Neuronal stem cell (in vitro differentiated cells): Measurements from ENCODE around the gene OR2T11.

Experiments used
- DNase-seq: peaks from one replicate; pipeline ENCODE4 v3.0.0-alpha.2; 2013; ENCODE audit warnings: low spot score
- H2AFZ ChIP-seq: one replicate; pipeline ENCODE4 v1.6.1; 2013; ENCODE audit warnings: mild to moderate bottlenecking, low read length, inconsistent platforms
- H2AK5ac ChIP-seq: 2 replicates; pipeline ENCODE4 v1.6.1; 2013; ENCODE audit warnings: low read depth, mild to moderate bottlenecking, inconsistent platforms, low read length, moderate library complexity, mixed read lengths
- H2BK120ac ChIP-seq: 2 replicates; pipeline ENCODE4 v1.6.1; 2013; ENCODE audit warnings: low read depth, mild to moderate bottlenecking, inconsistent platforms, low read length, moderate library complexity, mixed read lengths
- H2BK12ac ChIP-seq: one replicate; pipeline ENCODE4 v1.6.1; 2013; ENCODE audit warnings: low read length, inconsistent platforms
- H2BK15ac ChIP-seq: 2 replicates; pipeline ENCODE4 v1.6.1; 2013; ENCODE audit warnings: mild to moderate bottlenecking, low read length, inconsistent platforms, mixed read lengths
- H2BK5ac ChIP-seq: one replicate; pipeline ENCODE4 v1.6.1; 2013; ENCODE audit warnings: inconsistent platforms, mild to moderate bottlenecking, low read length, moderate library complexity
- H3K14ac ChIP-seq: one replicate; pipeline ENCODE4 v1.6.1; 2013; ENCODE audit warnings: low read length, inconsistent platforms
- H3K18ac ChIP-seq: 2 replicates; pipeline ENCODE4 v1.6.1; 2013; ENCODE audit warnings: low read length, inconsistent platforms
- H3K23ac ChIP-seq: 2 replicates; pipeline ENCODE4 v1.6.1; 2013; ENCODE audit warnings: low read depth, mild to moderate bottlenecking, mixed read lengths, low read length, inconsistent platforms; ENCODE audit not compliant: poor library complexity
- H3K27ac ChIP-seq: replicated peaks from 3 replicates; pipeline ENCODE4 v1.5.1; 2013; ENCODE audit warnings: low read length, inconsistent platforms
- H3K27me3 ChIP-seq, 3 experiments: 2 replicates each; pipeline ENCODE4 v1.6.1; 2013; ENCODE audit warnings: low read length in 3 of 3, mild to moderate bottlenecking in 2 of 3, inconsistent platforms in 1 of 3, low read depth in 1 of 3, mixed read lengths in 1 of 3, moderate library complexity in 1 of 3; ENCODE audit not compliant: control insufficient read depth in 3 of 3, insufficient read depth in 3 of 3
- H3K36me3 ChIP-seq, 2 donors: replicated peaks in 1 of 2; 2 replicates each; pipeline ENCODE4 v1.6.1; 2013; ENCODE audit warnings: low read length in 2 of 2; ENCODE audit not compliant: control insufficient read depth in 2 of 2, insufficient read depth in 2 of 2
- H3K4ac ChIP-seq: 2 replicates; pipeline ENCODE4 v1.6.1; 2013; ENCODE audit warnings: inconsistent platforms, mild to moderate bottlenecking, low read length, moderate library complexity
- H3K4me1 ChIP-seq, 2 donors: 1 replicate in 1 of 2; 2 replicates in 1 of 2; pipeline ENCODE4 v1.6.1; 2013; ENCODE audit warnings: low read length in 2 of 2, low read depth in 1 of 2; ENCODE audit not compliant: control insufficient read depth in 2 of 2, insufficient read depth in 1 of 2
- H3K4me2 ChIP-seq: one replicate; pipeline ENCODE4 v1.6.1; 2013; ENCODE audit warnings: mild to moderate bottlenecking, low read length, inconsistent platforms; ENCODE audit not compliant: insufficient read depth, poor library complexity, severe bottlenecking
- H3K4me3 ChIP-seq, 2 donors: 2 replicates each; pipeline ENCODE4 v1.5.1; 2013; ENCODE audit warnings: low read length in 2 of 2, mild to moderate bottlenecking in 2 of 2, inconsistent platforms in 1 of 2, moderate library complexity in 1 of 2
- H3K79me1 ChIP-seq: one replicate; pipeline ENCODE4 v1.6.1; 2013; ENCODE audit warnings: low read depth, mild to moderate bottlenecking, inconsistent platforms, low read length, moderate library complexity
- H3K9ac ChIP-seq: one replicate; pipeline ENCODE4 v1.6.1; 2013; ENCODE audit warnings: mild to moderate bottlenecking, low read depth, low read length, inconsistent platforms; ENCODE audit not compliant: poor library complexity
- H3K9me3 ChIP-seq, 2 donors: replicated peaks in 1 of 2; 2 replicates each; pipeline versions ENCODE3 to v1.6.1; 2013; ENCODE audit warnings: low read length in 2 of 2, mild to moderate bottlenecking in 2 of 2, inconsistent platforms in 1 of 2, low read depth in 1 of 2, mixed read lengths in 1 of 2, moderate library complexity in 1 of 2; ENCODE audit not compliant: control insufficient read depth in 2 of 2, insufficient read depth in 1 of 2
- H4K8ac ChIP-seq: one replicate; pipeline ENCODE4 v1.6.1; 2013; ENCODE audit warnings: low read depth, mild to moderate bottlenecking, inconsistent platforms, low read length, moderate library complexity
- H4K91ac ChIP-seq: one replicate; pipeline ENCODE4 v1.6.1; 2013; ENCODE audit warnings: low read length, low read depth, mild to moderate bottlenecking, inconsistent platforms; ENCODE audit not compliant: poor library complexity
- WGBS, 2 donors: extraction: QIAGEN DNeasy Blood & Tissue Kit; methylation state at CpG; one replicate each; pipeline ENCODE4 v1.1.7; 2013; ENCODE audit warnings: missing lambda C conversion rate in 2 of 2, mixed read lengths in 1 of 2; ENCODE audit not compliant: insufficient read length in 2 of 2, insufficient replicate concordance in 1 of 2; ENCODE audit errors: extremely low coverage in 2 of 2; 5-methylcytosine and 5-hydroxymethylcytosine counted together

The OR2T11 gene

GRCh38 chr1:248618878-248619277, 16.0 kb downstream of the OR2T11 start:
- H3K4me2 ChIP-seq, result no peak overlapping the region
- no peaks in the 10 kb centered on the region for H3K36me3 ChIP-seq
- H3K4ac ChIP-seq, result no peak overlapping the region
- no peak overlapping the region for H3K27ac ChIP-seq
- H3K9ac ChIP-seq, result no peak overlapping the region
- H3K4me1 ChIP-seq, result no peaks in the 10 kb centered on the region
- H3K4me3 ChIP-seq, result no peak overlapping the region
- H3K14ac ChIP-seq, result no peak overlapping the region
- H3K79me1 ChIP-seq, result no peaks in the 10 kb centered on the region
- no peak overlapping the region for H2BK5ac ChIP-seq
- no peak overlapping the region for H2AFZ ChIP-seq
- DNase-seq, result no peak
- WGBS, 2 donors, result no CpG with 5 or more reads among the region's 3 CpGs
- H3K9me3 ChIP-seq, result peaks cover 0 to 19% of the 10 kb centered on the region in 2 donors
- no peaks in the 10 kb centered on the region for H3K27me3 ChIP-seq
- no peak overlapping the region for H2BK120ac ChIP-seq
- no peak overlapping the region for H4K91ac ChIP-seq
- no peak overlapping the region for H3K18ac ChIP-seq
- no peak overlapping the region for H4K8ac ChIP-seq
- H3K23ac ChIP-seq, result no peak overlapping the region
- H2AK5ac ChIP-seq, result no peak overlapping the region
- H2BK12ac ChIP-seq, result no peak overlapping the region
- H2BK15ac ChIP-seq, result no peak overlapping the region

DNA sequence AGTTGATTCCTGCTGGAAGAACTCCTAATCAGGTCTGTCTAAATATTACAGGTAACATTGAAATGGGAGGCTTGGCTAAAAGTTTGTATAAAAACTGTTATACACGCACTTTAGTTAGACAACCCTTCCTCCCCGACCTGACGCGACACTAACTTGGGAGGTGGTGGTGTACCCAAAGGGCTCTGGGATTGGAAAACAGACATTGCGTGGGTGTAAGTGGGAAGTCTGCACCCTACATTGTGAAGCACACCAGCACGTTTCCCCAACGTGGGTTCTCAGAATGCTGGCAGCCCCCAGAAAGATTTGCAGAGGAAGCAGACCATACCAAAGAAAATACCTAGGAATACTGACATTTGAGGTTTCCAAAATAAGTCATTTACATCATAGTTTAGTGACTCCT, 16.8 kb downstream of the OR2T11 start:
- no CpG with 5 or more reads among the region's 7 CpGs for WGBS, 2 donors
- no peak overlapping the region for H2AFZ ChIP-seq

DNA sequence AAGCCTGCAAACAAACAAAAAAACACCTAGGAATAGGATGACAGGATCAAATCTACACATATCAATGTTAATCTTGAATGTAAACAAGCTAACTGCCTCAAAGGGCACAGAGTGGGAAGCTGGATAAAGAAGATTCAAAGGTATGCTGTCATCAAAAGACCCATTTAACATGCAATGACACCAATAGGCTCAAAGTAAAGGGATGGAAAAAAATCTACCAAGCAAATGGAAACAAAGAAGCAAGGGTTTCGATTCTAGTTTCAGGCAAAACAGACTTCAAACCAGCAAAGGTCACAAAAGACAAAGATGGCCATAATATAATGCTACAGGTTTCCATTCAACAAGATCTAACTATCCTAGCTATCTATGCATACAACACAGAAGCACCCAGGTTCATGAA, 21.1 kb downstream of the OR2T11 start:
- H3K9ac ChIP-seq, result no peak overlapping the region
- H3K23ac ChIP-seq, result no peak overlapping the region
- H2BK15ac ChIP-seq, result no peak overlapping the region
- H2BK120ac ChIP-seq, result no peak overlapping the region
- no peak overlapping the region for H3K14ac ChIP-seq
- H2BK12ac ChIP-seq, result no peak overlapping the region
- H3K36me3 ChIP-seq, result no peaks in the 10 kb centered on the region
- no peak overlapping the region for H2BK5ac ChIP-seq
- no peak overlapping the region for H3K4me3 ChIP-seq
- no peak overlapping the region for H3K27ac ChIP-seq
- H4K8ac ChIP-seq, result no peak overlapping the region
- H3K27me3 ChIP-seq, result no peaks in the 10 kb centered on the region
- peaks cover 0 to 18% of the 10 kb centered on the region in 2 donors for H3K9me3 ChIP-seq
- no peak overlapping the region for H2AK5ac ChIP-seq
- H4K91ac ChIP-seq, result no peak overlapping the region
- no peak overlapping the region for H2AFZ ChIP-seq
- no peak overlapping the region for H3K18ac ChIP-seq
- WGBS, 2 donors, result no CpG with 5 or more reads among the region's 1 CpG
- H3K4ac ChIP-seq, result no peak overlapping the region
- H3K79me1 ChIP-seq, result no peaks in the 10 kb centered on the region
- no peak overlapping the region for H3K4me2 ChIP-seq
- H3K4me1 ChIP-seq, result no peaks in the 10 kb centered on the region
- no peak for DNase-seq

More for the DNA sequence above, 16.8 kb downstream of the OR2T11 start:
- Histone ChIP-seq H2AK5ac (no peak overlapping the region), H3K4me2 (no peak overlapping the region), H3K79me1 (no peaks in the 10 kb centered on the region), H3K4me1 (no peaks in the 10 kb centered on the region), H2BK5ac (no peak overlapping the region), H2BK15ac (no peak overlapping the region), H3K9ac (no peak overlapping the region), H4K8ac (no peak overlapping the region), H3K36me3 (no peaks in the 10 kb centered on the region), H2BK12ac (no peak overlapping the region), H3K27me3 (no peaks in the 10 kb centered on the region), H3K27ac (no peak overlapping the region), H4K91ac (no peak overlapping the region), H2BK120ac (no peak overlapping the region), H3K23ac (no peak overlapping the region), H3K9me3 (peaks cover 0 to 18% of the 10 kb centered on the region in 2 donors), H3K18ac (no peak overlapping the region), H3K4ac (no peak overlapping the region), H3K14ac (no peak overlapping the region), H3K4me3 (no peak overlapping the region)
- no peak for DNase-seq

DNA sequence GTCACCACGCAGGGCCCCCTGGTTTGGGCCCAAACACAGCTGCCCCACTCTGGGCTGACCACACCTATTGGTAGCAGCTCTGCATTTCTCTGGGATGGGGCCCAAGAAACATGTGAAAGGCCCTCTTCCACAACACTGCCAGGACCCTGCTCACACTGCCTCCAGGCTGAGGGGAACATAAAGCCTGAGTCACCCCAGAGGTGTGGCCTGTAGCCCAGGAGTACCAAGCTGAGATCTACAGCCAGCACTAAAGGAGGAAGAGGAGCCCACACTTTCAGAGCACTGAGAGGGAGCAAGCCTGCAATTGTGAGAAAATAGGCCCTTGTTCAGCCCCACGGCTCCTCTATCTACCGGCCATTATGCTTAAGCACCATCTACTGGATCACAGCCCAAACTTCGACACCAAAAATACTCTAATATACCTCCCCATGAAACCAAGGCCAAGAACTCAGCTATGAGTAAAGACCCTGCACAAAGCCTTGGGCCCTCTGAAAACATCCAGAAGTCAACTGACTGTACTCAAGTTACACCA, 22.9 kb downstream of the OR2T11 start:
- Histone ChIP-seq H3K4me3 (no peak overlapping the region), H2AFZ (no peak overlapping the region), H3K4me2 (no peak overlapping the region), H3K79me1 (no peaks in the 10 kb centered on the region), H3K36me3 (no peaks in the 10 kb centered on the region), H2BK5ac (no peak overlapping the region), H4K91ac (no peak overlapping the region), H3K18ac (no peak overlapping the region), H2BK12ac (no peak overlapping the region), H3K4ac (no peak overlapping the region), H3K14ac (no peak overlapping the region), H2BK120ac (no peak overlapping the region), H3K23ac (no peak overlapping the region), H3K27me3 (peaks cover 0 to 3% (median 0%) of the 10 kb centered on the region in 3 experiments), H4K8ac (no peak overlapping the region), H3K4me1 (no peaks in the 10 kb centered on the region), H2BK15ac (no peak overlapping the region), H3K9ac (no peak overlapping the region), H3K27ac (no peak overlapping the region), H2AK5ac (no peak overlapping the region), H3K9me3 (peaks cover 0 to 13% of the 10 kb centered on the region in 2 donors)
- no peak for DNase-seq
- no CpG with 5 or more reads among the region's 4 CpGs for WGBS, 2 donors
